K562 (cell line): ENCODE data around the gene SAV1. TPM values are rescaled to one million over a fixed set of nuclear protein-coding genes. Genes with fewer than 3 reads are reported as not detected.
A peak's percentile ranks its signal among the peaks of the same experiment; 100 is the strongest.

ENCODE experiments used
- ATF6 ChIP-seq: sonication (generic); formaldehyde crosslinking; IDR thresholded peaks from 2 replicates; pipeline ENCODE4 v1.4.0; 2020; ENCODE audit warnings: mild to moderate bottlenecking, missing genetic modification reagents
- CAMTA2 ChIP-seq: fragments of 250-450 bp; sonication (Bioruptor Pico); conservative IDR thresholded peaks from 2 replicates; pipeline ENCODE4 v1.5.1; 2022
- CHCHD3 ChIP-seq: fragments of 250-450 bp; sonication (Bioruptor Pico); IDR thresholded peaks from 2 replicates; pipeline ENCODE4 v2.1.2; 2022; ENCODE audit warnings: mild to moderate bottlenecking
- CHD2 ChIP-seq: IDR thresholded peaks from 2 replicates; pipeline ENCODE4 v1.6.1; 2011; ENCODE audit warnings: low read depth, low read length
- CREB3L1 ChIP-seq: fragments of 450-650 bp; IDR thresholded peaks from 2 replicates; pipeline ENCODE4 v1.6.1; 2014; ENCODE audit warnings: low read depth, mild to moderate bottlenecking, moderate library complexity, borderline replicate concordance
- E2F1 ChIP-seq: sonication (generic); formaldehyde crosslinking; IDR thresholded peaks from 2 replicates; pipeline ENCODE4 v1.8.1; 2023; ENCODE audit warnings: mild to moderate bottlenecking, missing genetic modification reagents, moderate library complexity
- ELF1 ChIP-seq: fragments of 200-800 bp; sonication (Bioruptor generic); IDR thresholded peaks from 2 replicates; pipeline ENCODE4 v1.6.1; 2016; ENCODE audit warnings: missing genetic modification characterization, missing compliant biosample characterization
- ETS1 ChIP-seq: conservative IDR thresholded peaks from 2 replicates; pipeline ENCODE4 v1.6.1; 2011; ENCODE audit warnings: low read depth, mild to moderate bottlenecking, low read length; ENCODE audit not compliant: control insufficient read depth
- GTF2F1 ChIP-seq: IDR thresholded peaks from 2 replicates; pipeline ENCODE4 v1.6.1; 2011; ENCODE audit warnings: low read depth, low read length, improper control_type of control experiment
- HDAC3 ChIP-seq: fragments of 450-650 bp; IDR thresholded peaks from 2 replicates; pipeline ENCODE4 v1.6.1; 2018; ENCODE audit warnings: borderline replicate concordance, mild to moderate bottlenecking, moderate library complexity; ENCODE audit not compliant: partially characterized antibody
- HNRNPLL ChIP-seq: fragments of 200-400 bp; formaldehyde crosslinking; IDR thresholded peaks from 2 replicates; pipeline ENCODE4 v1.6.1; 2017; ENCODE audit warnings: low read length, low read depth, mild to moderate bottlenecking; ENCODE audit not compliant: poor library complexity, severe bottlenecking
- MCM3 ChIP-seq: fragments of 450-650 bp; IDR thresholded peaks from 2 replicates; pipeline ENCODE4 v1.6.1; 2016
- MYC ChIP-seq, 2 experiments: fragments of 250-450 bp in 1 of 2; sonication (Bioruptor Pico) in 1 of 2; IDR thresholded peaks; 2 replicates each; pipeline versions ENCODE4 v1.5.1 to v1.6.1; 2012 to 2021; ENCODE audit warnings: low read depth in 2 of 2, borderline replicate concordance in 1 of 2, improper control_type of control experiment in 1 of 2, low read length in 1 of 2, mild to moderate bottlenecking in 1 of 2, moderate library complexity in 1 of 2
- RBBP5 ChIP-seq: fragments of 200-600 bp; sonication (generic); IDR thresholded peaks from 2 replicates; pipeline ENCODE4 v1.6.1; 2012; ENCODE audit warnings: borderline replicate concordance, mild to moderate bottlenecking, low read length, control low read depth, inconsistent platforms; ENCODE audit not compliant: insufficient read depth, poor library complexity, severe bottlenecking
- SIN3A ChIP-seq, 2 experiments: fragments of 150-350 bp in 1 of 2; IDR thresholded peaks; 2 replicates each; pipeline ENCODE4 v1.6.1; 2011 to 2016; ENCODE audit warnings: borderline replicate concordance in 2 of 2, low read depth in 2 of 2, low read length in 2 of 2, mild to moderate bottlenecking in 2 of 2, moderate library complexity in 2 of 2; ENCODE audit not compliant: control insufficient read depth in 1 of 2
- SMARCA5 ChIP-seq: fragments of 450-650 bp; IDR thresholded peaks from 2 replicates; pipeline ENCODE4 v1.6.1; 2016
- SMARCB1 ChIP-seq: IDR thresholded peaks from 2 replicates; pipeline ENCODE4 v1.6.1; 2011; ENCODE audit warnings: improper control_type of control experiment, low read depth; ENCODE audit not compliant: insufficient read length
- TAF15 ChIP-seq: fragments of 200-400 bp; formaldehyde crosslinking; IDR thresholded peaks from 2 replicates; pipeline ENCODE4 v1.6.1; 2017; ENCODE audit warnings: mild to moderate bottlenecking, low read depth, low read length, moderate library complexity
- polyA plus RNA-seq, 8 experiments: library from polyadenylated mRNA; depleted of rRNA in 4 of 8; stranded (reverse) in 5 of 8; unstranded in 3 of 8; fragments of >200 nt; fragmentation: Nextera tagmentation in 2 of 8; fragmentation: Illumina TruSeq in 1 of 8; extraction: Ambion mirVana in 2 of 8; extraction: Trizol in 1 of 8; gene quantifications; 2 replicates each; pipeline versions ENCODE4 v1.2.1 to v1.2.3, GENCODE V29; 2011 to 2014; ENCODE audit warnings: inconsistent platforms in 1 of 8, missing spikeins in 1 of 8
- total RNA-seq, 7 experiments: library from RNA; depleted of rRNA in 6 of 7; stranded (reverse); fragments of >200 nt in 6 of 7; fragmentation: Illumina TruSeq in 2 of 7; extraction: Trizol in 2 of 7; gene quantifications; 2 replicates each; pipeline versions ENCODE4 v1.2.1 to v1.2.3, GENCODE V29; 2011 to 2021; ENCODE audit warnings: low replicate concordance in 1 of 7

SAV1 gene
- total and polyA plus RNA-seq, 9 of the 15 experiments (the other 6 are each of a cell fraction or from before 2014, with no cell fraction given): 6.5 to 18.1 (median 16.1) TPM

GRCh38 chr14:50667996-50668825 lies at the start of gene SAV1 (continued):
- TF ChIP-seq CHCHD3 (CRISPR knock-in tag): peak; percentile 89; the same call in 1 of the 2 replicates
- peak; percentile 85 for TF ChIP-seq RBBP5
- no peak for TF ChIP-seq MCM3
- TF ChIP-seq SMARCA5: no peak
- TF ChIP-seq ATF6 (CRISPR knock-in tag): 0 out of 2 replicates have a peak, but pooled peaks have one; percentile 24
- no peak; the same call in 1 of the 2 replicates for TF ChIP-seq ETS1
- TF ChIP-seq CHD2: peak; percentile 54; the same call in 1 of the 2 replicates
- peak; percentile 20; the same call in 1 of the 2 replicates for TF ChIP-seq MYC (IDR thresholded peaks at IDR 0.05; ENCODE audit: low read depth, low read length)
- TF ChIP-seq MYC (CRISPR knock-in tag; IDR thresholded peaks at IDR 0.05; ENCODE audit: borderline replicate concordance, low read depth): no peak
- TF ChIP-seq CAMTA2 (CRISPR knock-in tag): 0 out of 2 replicates have a peak, but pooled peaks have one; percentile 42
- TF ChIP-seq ELF1: peak; percentile 74
- TF ChIP-seq E2F1: no peak
- TF ChIP-seq GTF2F1: peak; percentile 91
- peak; percentile 71 for TF ChIP-seq HNRNPLL
- TF ChIP-seq SMARCB1: no peak
- TF ChIP-seq SIN3A (IDR thresholded peaks at IDR 0.05; ENCODE audit: borderline replicate concordance in 2 of 2, control insufficient read depth in 1 of 2, low read depth in 2 of 2, low read length in 2 of 2): peak in 1 of 2 experiments; percentile 52; a peak in 1 of 4 replicates
- TF ChIP-seq TAF15: no peak
- peak; percentile 30; the same call in 1 of the 2 replicates for TF ChIP-seq CREB3L1
- TF ChIP-seq HDAC3: no peak
